Left forelimb (tissue), 1 donor: Measurements from ENCODE around the gene SCEL.

Experiments
- DNase-seq: peaks from one replicate; pipeline ENCODE4 v3.0.0-alpha.2; 2018; ENCODE audit warnings: low spot score

SCEL gene

DNA sequence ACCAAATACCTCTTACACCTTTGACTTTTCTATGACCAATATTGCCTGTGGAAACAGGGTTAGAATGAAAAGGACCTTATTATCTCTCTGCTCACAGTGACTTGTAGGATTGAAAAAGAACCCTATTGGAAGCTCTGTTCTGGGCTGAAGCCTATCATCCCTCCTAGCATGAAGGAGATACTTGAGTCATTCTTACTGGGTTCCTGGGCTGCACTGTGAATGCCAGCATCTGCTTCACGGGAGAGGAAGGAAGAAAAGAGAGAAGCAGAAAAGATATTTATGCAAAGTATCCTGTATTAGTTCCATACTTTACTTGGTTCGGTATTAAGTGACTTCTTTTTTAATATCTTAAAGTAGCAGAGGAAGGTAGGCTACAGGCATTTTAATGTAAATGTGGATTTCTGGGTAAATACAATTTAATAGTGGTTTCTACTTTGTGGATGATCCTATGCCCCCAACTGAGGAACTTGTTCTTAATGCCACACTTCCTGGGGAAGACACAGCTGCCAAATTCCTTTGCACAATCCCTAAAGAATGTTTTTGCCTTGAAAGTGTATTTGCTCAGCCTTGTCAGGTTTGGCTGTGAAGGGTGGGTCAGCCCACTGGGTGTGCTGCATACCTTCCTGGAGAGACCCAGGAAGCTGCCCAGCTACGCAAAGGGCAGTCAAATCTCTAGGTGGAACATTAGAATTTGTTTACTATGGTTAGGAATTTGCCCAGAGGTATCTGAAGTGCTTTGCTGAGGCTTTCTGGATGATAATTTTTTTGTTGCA lies 13.7 kb upstream of the SCEL start:
- DNase-seq: no peak

DNA sequence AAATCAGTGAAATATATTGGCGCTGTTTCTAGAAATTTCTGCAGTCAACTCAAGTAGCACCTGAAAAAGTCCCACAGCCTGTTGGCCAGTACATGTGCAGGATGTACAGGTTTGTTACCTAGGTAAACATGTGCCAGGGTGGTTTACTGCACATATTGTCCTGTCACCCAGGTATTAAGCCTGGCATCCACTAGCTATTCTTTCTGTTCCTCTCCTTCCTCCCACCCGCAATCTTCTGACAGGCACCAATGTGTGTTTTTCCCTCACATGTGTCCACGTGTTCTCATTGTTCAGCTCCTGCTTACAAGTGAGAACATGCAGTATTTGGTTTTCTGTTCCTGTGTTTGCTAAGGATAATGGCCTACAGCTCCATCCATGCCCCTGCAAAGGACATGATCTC lies 13.1 kb upstream of the SCEL start:
- DNase-seq: no peak

DNA sequence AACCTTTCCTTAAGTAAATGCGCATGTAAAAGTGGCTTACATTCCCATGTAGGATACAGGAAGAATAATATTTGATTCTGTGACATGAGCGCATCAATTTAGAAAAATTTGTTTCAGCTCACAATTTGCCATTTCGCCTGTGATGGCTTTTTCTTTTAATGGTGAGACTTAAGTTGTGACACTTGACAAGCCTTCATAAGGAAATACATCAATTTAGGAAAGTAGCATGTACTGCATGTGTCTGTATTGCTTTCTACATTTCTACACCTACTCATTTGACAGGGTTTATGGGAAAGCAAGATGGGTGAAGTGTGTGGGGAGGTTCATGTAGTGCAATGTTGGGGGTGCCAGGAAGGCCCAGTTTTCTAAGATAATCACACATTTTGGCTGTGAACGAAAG lies 12.1 kb upstream of the SCEL start:
- no peak for DNase-seq

DNA sequence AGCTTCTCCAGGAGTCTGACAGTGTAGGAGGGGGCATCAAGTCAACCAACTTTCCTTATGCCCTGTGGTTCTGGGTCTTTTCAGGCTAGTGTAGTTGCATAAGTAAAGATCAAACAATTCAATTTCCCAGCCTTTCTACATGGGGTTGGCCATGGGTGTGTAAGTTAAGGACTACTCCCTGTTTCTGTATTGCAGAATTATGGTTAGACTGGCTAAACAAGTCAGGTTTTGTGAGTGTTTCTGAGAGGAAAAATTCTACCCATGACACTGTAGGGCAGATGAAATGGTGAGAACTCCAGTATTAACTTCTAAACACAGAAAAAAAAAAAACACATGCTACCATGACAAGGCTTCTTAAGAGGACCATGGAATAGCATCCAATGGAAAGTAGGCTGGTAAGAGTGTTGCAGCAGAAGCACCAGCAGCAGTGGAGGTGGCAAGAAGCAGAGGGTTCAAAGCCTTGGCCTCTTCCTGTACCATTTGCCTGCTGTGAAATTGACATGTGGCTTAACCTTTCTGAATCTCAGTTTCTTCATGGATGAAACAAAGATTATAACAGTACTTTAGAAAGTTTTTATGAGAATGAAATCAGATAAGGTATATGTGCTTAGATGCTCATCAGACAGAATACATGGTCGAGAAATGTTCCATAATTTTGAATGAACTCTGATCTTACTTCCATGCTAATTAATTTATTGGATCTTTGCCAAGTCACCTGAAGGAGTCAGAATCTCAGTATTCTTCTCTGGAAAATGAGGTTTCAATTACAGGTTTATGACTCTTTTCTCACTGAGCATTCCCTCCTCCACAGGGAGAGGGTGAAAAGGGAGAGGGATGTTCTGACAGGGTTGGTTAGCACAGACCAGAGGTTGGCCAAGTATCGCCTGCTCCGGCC lies 11.4 kb upstream of the SCEL start:
- DNase-seq: no peak

GRCh38 chr13:77528414-77528813 lies 7.1 kb upstream of the SCEL start:
- DNase-seq: no peak

GRCh38 chr13:77528834-77529500 lies 6.5 kb upstream of the SCEL start:
- DNase-seq: no peak

DNA sequence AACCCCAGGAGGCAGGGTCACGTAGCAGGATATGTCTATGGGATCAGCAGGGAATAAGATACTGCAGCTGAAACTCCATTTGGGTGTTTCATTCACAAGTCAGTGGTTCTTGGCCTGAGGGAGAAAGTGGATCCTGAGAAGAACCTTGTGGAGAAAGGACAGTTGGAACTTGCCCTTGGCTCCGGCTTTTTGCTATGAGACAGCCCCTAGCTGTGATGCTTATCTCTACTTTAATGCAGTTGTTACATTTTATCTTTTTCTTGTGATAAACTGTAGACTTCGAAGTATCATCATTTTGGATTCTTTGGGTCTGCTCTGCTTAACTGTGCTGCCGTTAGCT lies 6.0 kb upstream of the SCEL start:
- no peak for DNase-seq

- no peak for DNase-seq
Observed at GRCh38 chr13:77530875-77531274, 4.6 kb upstream of the SCEL start.

DNA sequence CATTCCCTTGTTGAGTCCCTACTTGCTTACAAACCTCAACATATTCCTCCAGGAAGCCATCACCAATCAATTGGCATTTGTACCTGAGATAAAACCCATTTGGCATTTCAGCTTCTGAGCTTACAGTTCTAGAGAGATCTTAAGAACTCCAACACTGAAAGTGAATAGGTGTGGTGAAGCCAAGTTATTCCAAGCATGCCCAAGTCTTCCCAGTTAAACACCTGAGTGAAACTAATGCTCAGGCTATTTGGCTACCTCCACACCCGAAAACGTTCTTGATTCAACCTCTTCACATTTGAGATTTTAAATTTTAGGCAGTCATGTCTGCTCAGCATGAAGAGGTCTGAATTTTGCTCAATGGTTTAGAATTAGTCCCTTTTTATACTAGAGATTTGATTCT lies 2.5 kb upstream of the SCEL start:
- no peak for DNase-seq

DNA sequence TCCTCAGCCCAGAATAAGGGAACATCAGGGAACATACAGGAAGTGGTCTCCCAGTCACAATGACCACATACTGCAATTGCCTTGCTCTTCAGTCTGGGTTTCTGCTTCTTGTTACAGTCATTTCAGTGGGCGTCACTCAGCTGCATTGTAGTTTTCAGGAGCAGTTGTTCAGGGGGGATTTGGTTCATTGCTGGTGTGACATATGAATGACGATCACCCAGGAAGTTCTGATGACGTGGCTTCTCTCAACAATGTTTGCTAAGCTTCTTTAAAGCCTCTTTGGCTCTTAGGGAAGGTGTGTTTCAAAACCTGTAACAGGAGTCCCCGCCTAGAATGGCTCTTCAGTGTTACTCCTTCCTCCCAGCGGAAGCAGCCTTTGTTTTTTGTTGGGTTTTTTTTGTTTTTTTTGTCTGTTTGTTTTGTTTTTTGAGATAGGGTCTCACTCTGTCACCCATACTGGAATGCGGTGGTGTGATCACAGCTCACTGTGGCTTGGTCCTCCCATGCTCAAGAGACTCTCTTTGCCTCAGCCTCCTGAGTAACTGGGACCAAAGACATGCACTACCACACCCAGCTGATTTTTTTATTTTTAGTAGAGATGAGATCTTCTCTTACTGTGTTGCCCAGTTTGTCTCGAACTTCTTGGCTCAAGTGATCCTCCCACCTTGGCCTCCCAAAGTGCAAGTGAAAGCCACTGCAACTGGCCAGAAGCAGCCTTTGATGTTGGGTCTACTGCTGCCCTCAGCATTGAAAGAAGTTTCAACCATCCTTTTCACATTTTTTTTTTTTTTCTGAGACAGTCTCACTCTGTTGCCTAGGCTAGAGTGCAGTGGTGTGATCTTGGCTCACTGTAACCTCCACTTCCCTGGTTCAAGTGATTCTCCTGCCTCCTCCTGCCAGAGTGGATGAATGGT lies 1.4 kb upstream of the SCEL start:
- no peak for DNase-seq

DNA sequence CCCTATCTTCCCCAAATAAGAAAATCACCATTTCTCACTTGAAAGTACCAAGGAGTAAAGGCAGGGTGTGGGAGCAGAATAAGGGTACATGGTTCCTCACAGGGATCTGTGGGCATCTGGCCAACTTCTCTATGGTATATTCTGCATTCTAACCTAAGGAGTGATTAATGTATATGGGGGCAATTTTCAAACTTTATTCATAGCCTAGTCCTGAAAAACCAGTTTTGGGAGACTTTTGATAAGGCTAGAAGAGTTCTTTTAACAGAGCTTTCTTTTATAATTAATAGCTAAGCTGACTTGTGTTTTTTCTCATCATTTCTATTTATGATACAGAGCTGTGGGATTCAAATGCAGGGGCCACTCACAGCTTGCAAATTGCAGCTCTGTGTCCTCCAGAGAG lies 852 bp downstream of the SCEL start:
- no peak for DNase-seq

- no peak for DNase-seq
Observed at GRCh38 chr13:77537289-77537919, 1.9 kb downstream of the SCEL start.

GRCh38 chr13:77543711-77544110 lies 8.2 kb downstream of the SCEL start:
- no peak for DNase-seq

- DNase-seq: peak; percentile 77
Observed at GRCh38 chr13:77544355-77544754, 8.8 kb downstream of the SCEL start.

DNA sequence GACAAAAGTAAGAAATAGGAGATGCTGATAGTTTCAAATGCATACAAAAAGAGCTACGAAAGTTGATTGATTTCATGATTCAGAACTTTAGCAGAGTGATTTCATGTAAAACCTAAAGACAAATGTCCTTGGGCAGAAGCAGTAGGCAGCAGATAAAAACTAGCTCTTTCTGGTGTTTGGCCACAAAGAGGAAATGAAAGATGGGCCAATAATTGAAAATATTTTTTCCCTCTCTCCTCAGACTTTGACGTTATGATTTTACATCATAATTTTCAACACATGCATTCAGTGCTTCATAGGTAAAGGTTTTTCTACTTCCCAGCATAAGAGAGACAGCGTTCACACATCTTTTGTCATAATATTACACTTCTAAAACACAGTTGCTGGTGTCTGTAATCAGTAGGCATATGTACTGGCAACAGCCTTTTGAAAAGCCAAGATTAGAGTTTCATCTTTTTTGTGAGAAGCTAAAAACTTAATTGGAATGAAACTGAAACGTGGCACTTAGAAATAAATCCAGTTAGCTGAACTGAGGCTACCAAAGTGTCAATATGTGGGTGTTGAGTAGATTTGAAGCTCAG lies 9.3 kb downstream of the SCEL start:
- no peak for DNase-seq

- DNase-seq: no peak
Observed at GRCh38 chr13:77545626-77546412, 10.3 kb downstream of the SCEL start.

- no peak for DNase-seq
Observed at GRCh38 chr13:77548095-77548494, 12.6 kb downstream of the SCEL start.

GRCh38 chr13:77548594-77548993 lies 13.1 kb downstream of the SCEL start:
- no peak for DNase-seq

DNA sequence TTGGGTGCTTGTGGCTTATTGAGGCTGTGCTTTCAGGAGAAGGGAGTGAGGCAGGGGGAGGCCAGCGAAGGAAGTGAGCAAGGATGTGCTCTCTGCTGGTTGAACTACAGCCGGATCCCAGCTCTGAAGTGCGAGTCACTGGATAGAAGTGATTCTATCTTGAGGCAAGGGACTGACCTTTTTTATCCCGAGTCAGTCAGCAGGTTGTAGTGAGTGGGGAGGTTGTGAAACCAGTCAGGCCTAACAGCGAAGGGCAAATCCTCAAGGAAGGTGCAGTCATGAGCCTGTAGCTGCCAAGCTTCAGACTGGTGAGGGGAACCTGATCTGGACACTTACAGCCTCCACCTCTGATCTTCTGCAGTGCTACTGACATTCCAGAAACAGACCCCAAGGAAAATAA lies 18.6 kb downstream of the SCEL start:
- no peak for DNase-seq

- no peak for DNase-seq
Observed at GRCh38 chr13:77555246-77555645, 19.7 kb downstream of the SCEL start.
